Right ventricle myocardium superior (tissue), 1 donor: Measurements from ENCODE around the gene POLR1A. TPM values are rescaled to one million over a fixed set of nuclear protein-coding genes. Genes with fewer than 3 reads are reported as not detected.
A peak's percentile ranks its signal among the peaks of the same experiment; 100 is the strongest.

Experiments used
- ATAC-seq: fragments of 200-7000 bp; cut with Tn5 transposase; one replicate; pipeline ENCODE4 v1.9.1; 2020; ENCODE audit warnings: mild to moderate bottlenecking; ENCODE audit not compliant: poor library complexity
- DNase-seq: peaks from one replicate; pipeline ENCODE4 v3.0.0-alpha.2; 2020
- intact Hi-C: fragments of 100-400 bp; cut with DNase I; formaldehyde crosslinking; loops from one replicate; pipeline ENCODE4 v1.11.2; 2022
- total RNA-seq: library from RNA; stranded (reverse); fragmentation: NEBNext Ultra II Directional; extraction: Animal tissue kit (Norgen Biotek cat#: 25700); gene quantifications from one replicate; pipeline ENCODE4 v1.2.1, GENCODE V29; 2021
- donor health status: DM: no; HTN: yes; CAD: no; lungs with severe emphysema.

POLR1A gene
- total RNA-seq, 1 donor from 2014 or later, result 13.4 TPM

GRCh38 chr2:86044614-86045013 is 61.1 kb downstream of the POLR1A start:
- DNase-seq, result no peak
- ATAC-seq, result no peak
- intact Hi-C loops, result no loop called here

- intact Hi-C loops, result no loop called here
- ATAC-seq (no peak), DNase-seq (no peak)
These were observed 61.6 kb downstream of the POLR1A start for GRCh38 chr2:86044045-86044444.

GRCh38 chr2:86042256-86043168 is 63.2 kb downstream of the POLR1A start:
- intact Hi-C loops, result no loop called here
- ATAC-seq, result no peak
- DNase-seq, result no peak

GRCh38 chr2:86039963-86040655 is 65.6 kb downstream of the POLR1A start:
- intact Hi-C loops, result no loop called here
- no peak for DNase-seq

GRCh38 chr2:86039178-86039962 is 66.3 kb downstream of the POLR1A start:
- no peak for DNase-seq
- ATAC-seq, result no peak
- intact Hi-C loops, result no loop called here

More at GRCh38 chr2:86039963-86040655, 65.6 kb downstream of the POLR1A start:
- no peak for ATAC-seq

- intact Hi-C loops, result no loop called here
- DNase-seq (no peak), ATAC-seq (peak; percentile 26)
These were observed 67.2 kb downstream of the POLR1A start for GRCh38 chr2:86038291-86039081.

GRCh38 chr2:86037795-86038192 is 67.9 kb downstream of the POLR1A start:
- peak; percentile 0 for ATAC-seq
- no peak for DNase-seq
- intact Hi-C loops, result no loop called here

GRCh38 chr2:86037141-86037794 is 68.4 kb downstream of the POLR1A start:
- intact Hi-C loops, result no loop called here
- peak; percentile 80 for ATAC-seq
- DNase-seq, result peak; percentile 90

GRCh38 chr2:86036669-86037138 is 69.0 kb downstream of the POLR1A start:
- intact Hi-C loops, result no loop called here
- ATAC-seq, result no peak
- peak; percentile 66 for DNase-seq

GRCh38 chr2:86035883-86036668 is 69.6 kb downstream of the POLR1A start:
- ATAC-seq (peak; percentile 77), DNase-seq (peak; percentile 89)
- intact Hi-C loops, result no loop called here

- no peak for DNase-seq
- ATAC-seq, result no peak
- intact Hi-C loops, result no loop called here
These were observed 70.3 kb downstream of the POLR1A start for GRCh38 chr2:86035376-86035882.

- no peak for ATAC-seq
- DNase-seq, result peak; percentile 55
- intact Hi-C loops, result no loop called here
These were observed 71.7 kb downstream of the POLR1A start for GRCh38 chr2:86033751-86034692.

GRCh38 chr2:86032861-86033595 is 72.7 kb downstream of the POLR1A start:
- no peak for ATAC-seq
- intact Hi-C loops, result no loop called here
- no peak for DNase-seq

- DNase-seq (no peak), ATAC-seq (no peak)
- intact Hi-C loops, result no loop called here
These were observed 74.1 kb downstream of the POLR1A start for GRCh38 chr2:86031606-86032005.

GRCh38 chr2:86031151-86031550 is 74.5 kb downstream of the POLR1A start:
- DNase-seq, result peak; percentile 33
- ATAC-seq, result no peak
- intact Hi-C loops, result no loop called here
